ENCODE measurements around the gene NDST1.

DNA sequence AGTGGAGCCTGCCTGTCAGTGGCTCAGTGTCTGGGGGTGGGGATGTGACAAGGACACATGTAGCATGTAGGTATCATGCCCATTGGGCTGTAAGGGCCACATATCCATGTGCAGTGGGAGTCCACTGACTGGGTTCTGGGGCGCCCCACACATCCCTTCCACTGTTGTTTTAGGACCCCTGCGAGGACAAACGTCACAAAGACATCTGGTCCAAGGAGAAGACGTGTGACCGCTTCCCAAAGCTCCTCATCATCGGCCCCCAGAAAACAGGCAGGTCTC lies 33.4 kb downstream of the NDST1 start:
- TF ChIP-seq EP300 (IDR thresholded peaks at IDR 0.05; ENCODE audit: borderline replicate concordance in 1 of 2, low read depth in 1 of 2, low read length in 1 of 2) = no peak
- TF ChIP-seq, protein P1, sequence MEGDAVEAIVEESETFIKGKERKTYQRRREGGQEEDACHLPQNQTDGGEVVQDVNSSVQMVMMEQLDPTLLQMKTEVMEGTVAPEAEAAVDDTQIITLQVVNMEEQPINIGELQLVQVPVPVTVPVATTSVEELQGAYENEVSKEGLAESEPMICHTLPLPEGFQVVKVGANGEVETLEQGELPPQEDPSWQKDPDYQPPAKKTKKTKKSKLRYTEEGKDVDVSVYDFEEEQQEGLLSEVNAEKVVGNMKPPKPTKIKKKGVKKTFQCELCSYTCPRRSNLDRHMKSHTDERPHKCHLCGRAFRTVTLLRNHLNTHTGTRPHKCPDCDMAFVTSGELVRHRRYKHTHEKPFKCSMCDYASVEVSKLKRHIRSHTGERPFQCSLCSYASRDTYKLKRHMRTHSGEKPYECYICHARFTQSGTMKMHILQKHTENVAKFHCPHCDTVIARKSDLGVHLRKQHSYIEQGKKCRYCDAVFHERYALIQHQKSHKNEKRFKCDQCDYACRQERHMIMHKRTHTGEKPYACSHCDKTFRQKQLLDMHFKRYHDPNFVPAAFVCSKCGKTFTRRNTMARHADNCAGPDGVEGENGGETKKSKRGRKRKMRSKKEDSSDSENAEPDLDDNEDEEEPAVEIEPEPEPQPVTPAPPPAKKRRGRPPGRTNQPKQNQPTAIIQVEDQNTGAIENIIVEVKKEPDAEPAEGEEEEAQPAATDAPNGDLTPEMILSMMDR (IDR thresholded peaks at IDR 0.05) = no peak
- TF ChIP-seq YY1 (IDR thresholded peaks at IDR 0.05; ENCODE audit: low read depth) = no peak
